Panc1 (cell line): ENCODE measurements around the gene CGB1. TPM values are rescaled to one million over a fixed set of nuclear protein-coding genes. Genes with fewer than 3 reads are reported as not detected.

Source experiments
- ATAC-seq: fragments of 200-7000 bp; cut with Tn5 transposase; 2 replicates; pipeline ENCODE4 v1.9.1; 2020; ENCODE audit warnings: mild to moderate bottlenecking, moderate library complexity
- BruUV-seq: library from RNA; stranded (reverse); fragments of 400-500 nt; replicated peaks from 2 replicates; lab custom pipeline; 2021; lab: Mats Ljungman, UMichigan
- CTCF ChIA-PET: fragments of 300-600 bp; sonication (Branson Sonifier 250); formaldehyde crosslinking; loops from one replicate; lab custom pipeline; 2022; ENCODE audit warnings: antibody characterized with exemption; lab: Charles Lee
- POLR2A ChIA-PET: fragments of 300-600 bp; sonication (Branson Sonifier 250); formaldehyde crosslinking; loops from one replicate; lab custom pipeline; 2022; ENCODE audit warnings: antibody characterized with exemption; lab: Charles Lee
- DNase-seq: peaks from one replicate; pipeline ENCODE4 v3.0.0-alpha.2; 2010; ENCODE audit warnings: low read depth, low spot score
- H3K27ac ChIP-seq: 2 replicates; pipeline ENCODE4 v1.5.1; 2011; ENCODE audit warnings: mild to moderate bottlenecking, low read length, inconsistent platforms
- H3K27me3 ChIP-seq: fragments of 200-500 bp; sonication (Bioruptor generic); 2 replicates; pipeline ENCODE4 v1.6.0; 2014; ENCODE audit warnings: low read length, inconsistent platforms; ENCODE audit not compliant: control insufficient read depth, insufficient read depth
- H3K36me3 ChIP-seq: fragments of 200-500 bp; sonication (Bioruptor generic); 2 replicates; pipeline ENCODE4 v1.5.1; 2014; ENCODE audit warnings: inconsistent platforms, mild to moderate bottlenecking, low read length, moderate library complexity; ENCODE audit not compliant: control insufficient read depth, insufficient read depth
- H3K4me1 ChIP-seq: 2 replicates; pipeline ENCODE4 v1.5.1; 2011; ENCODE audit warnings: inconsistent platforms, mild to moderate bottlenecking, low read length, moderate library complexity; ENCODE audit not compliant: control insufficient read depth, insufficient read depth
- H3K4me3 ChIP-seq, 2 experiments: 2 replicates each; pipeline ENCODE4 v1.5.1; 2011 to 2012; ENCODE audit warnings: low read depth in 2 of 2, low read length in 2 of 2, mild to moderate bottlenecking in 2 of 2, inconsistent platforms in 1 of 2, moderate library complexity in 1 of 2
- H3K9me3 ChIP-seq: fragments of 200-500 bp; sonication (Bioruptor generic); 2 replicates; pipeline ENCODE4 v1.5.1; 2014; ENCODE audit warnings: low read depth, mild to moderate bottlenecking, inconsistent platforms, low read length, moderate library complexity; ENCODE audit not compliant: control insufficient read depth, insufficient read depth
- POLR2AphosphoS5 ChIP-seq: IDR thresholded peaks from 2 replicates; pipeline ENCODE4 v1.6.1; 2012; ENCODE audit warnings: mild to moderate bottlenecking, low read depth, low read length, moderate library complexity
- SIN3A ChIP-seq: IDR thresholded peaks from 2 replicates; pipeline ENCODE4 v1.6.1; 2012; ENCODE audit warnings: low read depth, mild to moderate bottlenecking, low read length, moderate library complexity, borderline replicate concordance; ENCODE audit not compliant: insufficient read depth
- TCF7L2 ChIP-seq: IDR thresholded peaks from 2 replicates; pipeline ENCODE4 v1.6.1; 2011; ENCODE audit warnings: mild to moderate bottlenecking, low read depth, low read length, inconsistent platforms
- in situ Hi-C: cut with HindIII; loops from 2 replicates; pipeline ENCODE4 v1.10.0; 2016; ENCODE audit warnings: low sequenced_read_pairs, low pct_unique_long_range_greater_than_20kb
- intact Hi-C: fragments of 100-400 bp; cut with micrococcal nuclease; formaldehyde crosslinking; loops from one replicate; pipeline ENCODE4 v1.10.0; 2022; ENCODE audit not compliant: unreplicated experiment
- total RNA-seq: library from RNA; stranded (reverse); gene quantifications from one replicate; pipeline ENCODE4 v1.2.1, GENCODE V29; 2021; ENCODE audit not compliant: unreplicated experiment
- TF ChIP-seq, protein P1 (sequence below), 2 experiments: IDR thresholded peaks; 2 replicates each; pipeline ENCODE4 v1.6.1; 2011 to 2012; ENCODE audit warnings: low read depth in 2 of 2, control low read depth in 1 of 2, low read length in 1 of 2, mild to moderate bottlenecking in 1 of 2, moderate library complexity in 1 of 2; ENCODE audit not compliant: insufficient read depth in 1 of 2
- TF ChIP-seq, protein P2 (sequence below): fragments of 450-650 bp; IDR thresholded peaks from 2 replicates; pipeline ENCODE4 v1.5.1; 2017; ENCODE audit warnings: mild to moderate bottlenecking

The CGB1 gene
- total RNA-seq, 1 experiment from 2014 or later, result not detected

DNA sequence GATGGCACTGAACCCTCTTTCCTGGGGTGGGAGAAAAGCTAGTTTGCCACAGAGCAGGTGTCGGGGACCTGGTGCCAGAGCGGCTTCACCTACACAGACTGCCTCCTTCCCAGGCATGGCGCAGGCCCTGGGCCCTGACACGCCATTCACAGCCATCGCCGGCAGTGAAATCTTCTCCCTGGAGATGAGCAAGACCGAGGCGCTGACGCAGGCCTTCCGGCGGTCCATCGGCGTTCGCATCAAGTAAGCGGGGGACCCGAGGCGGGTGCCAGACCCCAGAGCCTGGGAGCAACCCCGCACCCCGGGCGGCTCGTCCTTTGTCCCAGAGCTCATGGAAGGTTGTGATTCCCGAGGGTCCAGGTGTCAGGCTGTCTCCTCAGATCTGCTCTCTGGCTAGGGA lies 29.8 kb downstream of the CGB1 start:
- ChIA-PET CTCF (no interaction called here), POLR2A (interaction anchor here (0.6 kb wide), 1 partner anchor 379 kb away, joined by 7 read pairs; no protein-coding TSS in a partner anchor)
- DNase-seq (no peak), ATAC-seq (no peak)
- no peak for TF ChIP-seq POLR2AphosphoS5
- no peak for TF ChIP-seq SIN3A
- TF ChIP-seq TCF7L2, result no peak
- TF ChIP-seq, protein P1, sequence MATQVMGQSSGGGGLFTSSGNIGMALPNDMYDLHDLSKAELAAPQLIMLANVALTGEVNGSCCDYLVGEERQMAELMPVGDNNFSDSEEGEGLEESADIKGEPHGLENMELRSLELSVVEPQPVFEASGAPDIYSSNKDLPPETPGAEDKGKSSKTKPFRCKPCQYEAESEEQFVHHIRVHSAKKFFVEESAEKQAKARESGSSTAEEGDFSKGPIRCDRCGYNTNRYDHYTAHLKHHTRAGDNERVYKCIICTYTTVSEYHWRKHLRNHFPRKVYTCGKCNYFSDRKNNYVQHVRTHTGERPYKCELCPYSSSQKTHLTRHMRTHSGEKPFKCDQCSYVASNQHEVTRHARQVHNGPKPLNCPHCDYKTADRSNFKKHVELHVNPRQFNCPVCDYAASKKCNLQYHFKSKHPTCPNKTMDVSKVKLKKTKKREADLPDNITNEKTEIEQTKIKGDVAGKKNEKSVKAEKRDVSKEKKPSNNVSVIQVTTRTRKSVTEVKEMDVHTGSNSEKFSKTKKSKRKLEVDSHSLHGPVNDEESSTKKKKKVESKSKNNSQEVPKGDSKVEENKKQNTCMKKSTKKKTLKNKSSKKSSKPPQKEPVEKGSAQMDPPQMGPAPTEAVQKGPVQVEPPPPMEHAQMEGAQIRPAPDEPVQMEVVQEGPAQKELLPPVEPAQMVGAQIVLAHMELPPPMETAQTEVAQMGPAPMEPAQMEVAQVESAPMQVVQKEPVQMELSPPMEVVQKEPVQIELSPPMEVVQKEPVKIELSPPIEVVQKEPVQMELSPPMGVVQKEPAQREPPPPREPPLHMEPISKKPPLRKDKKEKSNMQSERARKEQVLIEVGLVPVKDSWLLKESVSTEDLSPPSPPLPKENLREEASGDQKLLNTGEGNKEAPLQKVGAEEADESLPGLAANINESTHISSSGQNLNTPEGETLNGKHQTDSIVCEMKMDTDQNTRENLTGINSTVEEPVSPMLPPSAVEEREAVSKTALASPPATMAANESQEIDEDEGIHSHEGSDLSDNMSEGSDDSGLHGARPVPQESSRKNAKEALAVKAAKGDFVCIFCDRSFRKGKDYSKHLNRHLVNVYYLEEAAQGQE (IDR thresholded peaks at IDR 0.05; ENCODE audit: insufficient read depth in 1 of 2, low read depth in 2 of 2, low read length in 1 of 2), result no peak
- TF ChIP-seq, protein P2, sequence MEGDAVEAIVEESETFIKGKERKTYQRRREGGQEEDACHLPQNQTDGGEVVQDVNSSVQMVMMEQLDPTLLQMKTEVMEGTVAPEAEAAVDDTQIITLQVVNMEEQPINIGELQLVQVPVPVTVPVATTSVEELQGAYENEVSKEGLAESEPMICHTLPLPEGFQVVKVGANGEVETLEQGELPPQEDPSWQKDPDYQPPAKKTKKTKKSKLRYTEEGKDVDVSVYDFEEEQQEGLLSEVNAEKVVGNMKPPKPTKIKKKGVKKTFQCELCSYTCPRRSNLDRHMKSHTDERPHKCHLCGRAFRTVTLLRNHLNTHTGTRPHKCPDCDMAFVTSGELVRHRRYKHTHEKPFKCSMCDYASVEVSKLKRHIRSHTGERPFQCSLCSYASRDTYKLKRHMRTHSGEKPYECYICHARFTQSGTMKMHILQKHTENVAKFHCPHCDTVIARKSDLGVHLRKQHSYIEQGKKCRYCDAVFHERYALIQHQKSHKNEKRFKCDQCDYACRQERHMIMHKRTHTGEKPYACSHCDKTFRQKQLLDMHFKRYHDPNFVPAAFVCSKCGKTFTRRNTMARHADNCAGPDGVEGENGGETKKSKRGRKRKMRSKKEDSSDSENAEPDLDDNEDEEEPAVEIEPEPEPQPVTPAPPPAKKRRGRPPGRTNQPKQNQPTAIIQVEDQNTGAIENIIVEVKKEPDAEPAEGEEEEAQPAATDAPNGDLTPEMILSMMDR, result no peak
- no peak overlapping the region for H3K4me3 ChIP-seq
- in situ Hi-C loops, result no loop called here
- H3K36me3 ChIP-seq, result peaks cover 4% of the 10 kb centered on the region
- H3K9me3 ChIP-seq, result no peaks in the 10 kb centered on the region
- intact Hi-C loops, result no loop called here
- no TSS peak for BruUV-seq
- no peaks in the 10 kb centered on the region for H3K27me3 ChIP-seq
- no peaks in the 10 kb centered on the region for H3K4me1 ChIP-seq
- no peak overlapping the region for H3K27ac ChIP-seq

DNA sequence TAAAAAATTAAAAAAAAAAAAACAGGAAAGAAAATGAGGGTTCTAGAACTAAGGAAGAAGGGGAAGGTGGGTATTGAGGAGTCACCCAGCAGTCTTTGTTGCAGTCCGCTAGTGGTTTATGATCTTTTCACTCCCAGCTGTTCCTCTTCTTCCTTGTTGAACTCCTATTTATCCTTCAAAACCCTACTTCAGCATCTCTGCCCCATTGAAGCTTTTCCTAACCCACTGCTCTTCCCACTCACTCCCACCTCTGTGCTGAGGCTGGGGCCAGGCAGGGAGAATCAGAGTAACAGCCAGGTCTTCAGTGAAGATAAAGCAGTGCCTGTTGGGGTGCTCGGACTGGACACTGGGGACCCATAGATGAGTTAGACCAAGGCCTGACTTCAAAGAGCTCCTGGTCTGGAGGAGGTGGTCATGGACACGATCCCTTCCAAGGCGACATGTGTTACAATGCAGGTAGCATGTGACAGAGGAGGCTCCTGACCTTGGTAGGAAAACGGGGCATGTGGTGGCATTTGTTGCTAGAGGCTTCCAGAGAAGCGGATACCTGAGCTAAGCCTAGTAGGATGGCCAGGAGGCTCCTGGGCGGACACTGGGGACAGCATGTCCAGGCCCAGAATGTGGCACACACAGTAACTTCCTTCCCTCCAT lies 31.6 kb downstream of the CGB1 start:
- ChIA-PET POLR2A (no interaction called here), CTCF (interaction anchor here (0.5 to 0.7 kb wide), 2 partner anchors 16 to 267 kb away, joined by 3 read pairs; no protein-coding TSS in a partner anchor)
- no peak overlapping the region for H3K4me3 ChIP-seq
- H3K36me3 ChIP-seq, result peaks cover 4% of the 10 kb centered on the region
- H3K27ac ChIP-seq, result no peak overlapping the region
- intact Hi-C loops, result no loop called here
- no peaks in the 10 kb centered on the region for H3K27me3 ChIP-seq
- H3K9me3 ChIP-seq, result no peaks in the 10 kb centered on the region
- no peak for TF ChIP-seq POLR2AphosphoS5
- no peak for TF ChIP-seq SIN3A
- TF ChIP-seq TCF7L2, result no peak
- TF ChIP-seq, protein P2, result no peak
- in situ Hi-C loops, result no loop called here
- DNase-seq, result no peak
- TSS peak; percentile 70 for BruUV-seq
- no peak for ATAC-seq
- no peaks in the 10 kb centered on the region for H3K4me1 ChIP-seq
